ENCODE data around the gene NSUN2. TPM values are rescaled to one million over a fixed set of nuclear protein-coding genes. Genes with fewer than 3 reads are reported as not detected.

The NSUN2 gene
- total RNA-seq, 2 donors from 2014 or later, result 21.2 to 21.4 TPM

- H3K27me3 ChIP-seq, result no peaks in the 10 kb centered on the region
- H3K36me3 ChIP-seq, result no peaks in the 10 kb centered on the region
- no peak overlapping the region for H3K4me3 ChIP-seq
- TF ChIP-seq, protein P1, sequence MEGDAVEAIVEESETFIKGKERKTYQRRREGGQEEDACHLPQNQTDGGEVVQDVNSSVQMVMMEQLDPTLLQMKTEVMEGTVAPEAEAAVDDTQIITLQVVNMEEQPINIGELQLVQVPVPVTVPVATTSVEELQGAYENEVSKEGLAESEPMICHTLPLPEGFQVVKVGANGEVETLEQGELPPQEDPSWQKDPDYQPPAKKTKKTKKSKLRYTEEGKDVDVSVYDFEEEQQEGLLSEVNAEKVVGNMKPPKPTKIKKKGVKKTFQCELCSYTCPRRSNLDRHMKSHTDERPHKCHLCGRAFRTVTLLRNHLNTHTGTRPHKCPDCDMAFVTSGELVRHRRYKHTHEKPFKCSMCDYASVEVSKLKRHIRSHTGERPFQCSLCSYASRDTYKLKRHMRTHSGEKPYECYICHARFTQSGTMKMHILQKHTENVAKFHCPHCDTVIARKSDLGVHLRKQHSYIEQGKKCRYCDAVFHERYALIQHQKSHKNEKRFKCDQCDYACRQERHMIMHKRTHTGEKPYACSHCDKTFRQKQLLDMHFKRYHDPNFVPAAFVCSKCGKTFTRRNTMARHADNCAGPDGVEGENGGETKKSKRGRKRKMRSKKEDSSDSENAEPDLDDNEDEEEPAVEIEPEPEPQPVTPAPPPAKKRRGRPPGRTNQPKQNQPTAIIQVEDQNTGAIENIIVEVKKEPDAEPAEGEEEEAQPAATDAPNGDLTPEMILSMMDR (IDR thresholded peaks at IDR 0.05), result no peak
- no peaks in the 10 kb centered on the region for H3K9me3 ChIP-seq
- peak; percentile 32 for DNase-seq (ENCODE audit: low spot score)
- H3K4me1 ChIP-seq, result peaks cover 0 to 7% of the 10 kb centered on the region in 2 donors
- no peak overlapping the region for H3K27ac ChIP-seq
Measured at GRCh38 chr5:6585168-6585567, 47.7 kb downstream of the NSUN2 start.

DNA sequence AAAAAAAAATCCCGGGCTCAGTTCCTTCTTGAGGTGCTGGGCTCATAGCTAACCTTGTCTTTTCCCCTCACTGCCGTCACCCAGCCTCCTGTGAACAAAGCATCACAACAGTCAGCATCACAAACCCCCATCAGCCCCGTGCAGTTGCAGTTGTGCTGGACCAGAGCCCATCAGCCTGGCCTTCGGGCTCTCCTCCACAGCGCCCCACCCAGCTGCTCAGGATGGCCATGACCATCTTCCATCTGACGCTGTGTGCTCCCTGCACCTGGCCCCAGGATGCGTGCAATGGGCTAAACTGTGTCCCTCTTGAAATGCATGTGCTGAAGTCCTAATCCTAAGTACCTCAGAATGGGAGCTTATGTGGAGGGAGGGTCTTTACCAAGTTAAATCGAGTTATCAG is 48.1 kb downstream of the NSUN2 start:
- H3K27ac ChIP-seq, result no peak overlapping the region
- TF ChIP-seq, protein P1 (IDR thresholded peaks at IDR 0.05), result no peak
- no peak overlapping the region for H3K4me3 ChIP-seq
- no peaks in the 10 kb centered on the region for H3K9me3 ChIP-seq
- no peaks in the 10 kb centered on the region for H3K36me3 ChIP-seq
- peaks cover 0 to 7% of the 10 kb centered on the region in 2 donors for H3K4me1 ChIP-seq
- DNase-seq (ENCODE audit: low spot score), result peak; percentile 40
- no peaks in the 10 kb centered on the region for H3K27me3 ChIP-seq

GRCh38 chr5:6584101-6584645 is 48.7 kb downstream of the NSUN2 start:
- TF ChIP-seq, protein P1 (IDR thresholded peaks at IDR 0.05), result no peak
- no peaks in the 10 kb centered on the region for H3K9me3 ChIP-seq
- peak; percentile 50 for DNase-seq (ENCODE audit: low spot score)
- peaks cover 0 to 7% of the 10 kb centered on the region in 2 donors for H3K4me1 ChIP-seq
- no peaks in the 10 kb centered on the region for H3K36me3 ChIP-seq
- H3K27ac ChIP-seq, result no peak overlapping the region
- no peaks in the 10 kb centered on the region for H3K27me3 ChIP-seq
- no peak overlapping the region for H3K4me3 ChIP-seq

DNA sequence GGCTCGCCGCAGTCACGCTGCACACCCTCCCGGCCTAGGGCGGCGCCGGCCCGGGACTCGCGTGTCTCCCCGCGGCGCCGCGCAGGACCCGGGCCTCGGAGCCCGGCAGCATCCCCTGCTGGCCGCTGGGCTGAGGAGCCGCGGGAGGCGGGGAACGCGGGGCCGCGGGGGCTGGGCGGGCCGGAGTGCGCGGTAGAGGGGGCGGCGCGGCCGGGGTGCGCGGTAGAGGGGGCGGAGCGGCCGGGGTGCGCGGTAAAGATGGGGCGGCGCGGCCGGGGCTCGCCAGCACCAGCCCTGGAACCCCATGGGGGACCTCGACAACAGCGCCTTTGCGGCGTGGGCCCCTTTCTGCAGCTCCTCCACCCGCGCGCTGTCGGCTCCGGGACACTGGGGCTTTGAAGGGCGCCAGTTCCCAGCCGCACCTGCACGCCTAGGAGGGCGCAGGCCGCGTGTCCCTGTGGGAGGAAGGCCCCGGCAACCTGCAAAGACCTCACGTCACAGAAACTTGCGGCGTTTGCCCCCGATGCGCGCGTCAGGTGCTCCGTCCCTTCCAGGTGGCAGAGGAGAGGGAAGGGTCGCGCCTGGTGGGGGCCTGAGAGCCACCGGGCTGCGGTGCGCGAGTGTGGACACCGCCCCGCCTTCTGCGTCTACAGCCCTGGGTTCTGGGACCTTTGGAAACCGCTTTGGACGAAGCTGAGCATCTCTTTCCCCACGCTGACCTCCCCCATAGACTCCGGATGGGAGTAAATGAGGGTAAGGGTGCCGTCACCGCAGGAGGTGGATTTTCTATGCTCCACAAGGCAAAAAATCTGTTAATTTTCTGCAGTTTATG is 49.6 kb downstream of the NSUN2 start:
- DNase-seq (ENCODE audit: low spot score), result peak; percentile 53
- H3K9me3 ChIP-seq, result no peaks in the 10 kb centered on the region
- H3K4me3 ChIP-seq, result peak overlapping the region; percentile 33 to 56
- H3K36me3 ChIP-seq, result no peaks in the 10 kb centered on the region
- H3K27me3 ChIP-seq, result no peaks in the 10 kb centered on the region
- H3K4me1 ChIP-seq, result peaks cover 0 to 7% of the 10 kb centered on the region in 2 donors
- H3K27ac ChIP-seq, result no peak overlapping the region
- TF ChIP-seq, protein P1 (IDR thresholded peaks at IDR 0.05), result peak; percentile 53 to 65

DNA sequence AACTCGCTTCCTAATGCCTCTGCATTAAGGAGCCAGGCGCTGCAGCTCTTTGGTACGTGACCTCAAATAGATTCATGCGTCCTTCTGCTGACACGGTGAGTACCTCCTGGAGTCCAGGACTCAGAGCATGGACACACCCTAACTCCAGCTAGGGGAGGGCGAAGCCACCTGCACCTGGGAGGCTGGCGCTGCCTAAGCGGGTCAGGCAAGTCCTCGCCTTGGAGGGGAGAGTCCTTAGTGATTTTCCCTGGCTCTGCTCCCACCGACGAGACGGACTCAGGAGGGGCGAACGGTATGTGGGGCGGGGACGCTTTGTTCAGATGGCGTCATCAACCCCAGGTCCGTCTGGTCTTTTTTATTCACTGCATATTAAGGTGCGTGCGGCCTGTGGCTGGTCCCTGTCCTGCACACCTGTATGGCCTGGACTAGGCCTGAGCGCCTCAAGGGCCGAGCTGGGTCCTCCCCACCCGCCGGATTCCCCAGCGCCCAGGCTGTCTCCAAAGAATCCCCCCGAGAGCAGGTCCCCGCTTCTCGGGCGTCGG is 50.3 kb downstream of the NSUN2 start:
- no peaks in the 10 kb centered on the region for H3K27me3 ChIP-seq
- TF ChIP-seq, protein P1 (IDR thresholded peaks at IDR 0.05), result no peak
- H3K27ac ChIP-seq, result no peak overlapping the region
- peak overlapping the region; percentile 33 to 56 for H3K4me3 ChIP-seq
- DNase-seq (ENCODE audit: low spot score), result peak; percentile 53
- no peaks in the 10 kb centered on the region for H3K36me3 ChIP-seq
- H3K9me3 ChIP-seq, result no peaks in the 10 kb centered on the region
- peaks cover 0 to 7% of the 10 kb centered on the region in 2 donors for H3K4me1 ChIP-seq
